NCI-H446 (cell line): ENCODE data around the gene PATL1.
"Not testable (repeated sequence)": the region's sequence is repeated elsewhere in the genome, so short reads cannot be mapped to it uniquely, and the experiment has no call there.

ENCODE experiments used
- DNase-seq, 2 experiments: peaks; one replicate each; lab custom pipeline; 2025; lab: John Stamatoyannopoulos, UW

The PATL1 gene

DNA sequence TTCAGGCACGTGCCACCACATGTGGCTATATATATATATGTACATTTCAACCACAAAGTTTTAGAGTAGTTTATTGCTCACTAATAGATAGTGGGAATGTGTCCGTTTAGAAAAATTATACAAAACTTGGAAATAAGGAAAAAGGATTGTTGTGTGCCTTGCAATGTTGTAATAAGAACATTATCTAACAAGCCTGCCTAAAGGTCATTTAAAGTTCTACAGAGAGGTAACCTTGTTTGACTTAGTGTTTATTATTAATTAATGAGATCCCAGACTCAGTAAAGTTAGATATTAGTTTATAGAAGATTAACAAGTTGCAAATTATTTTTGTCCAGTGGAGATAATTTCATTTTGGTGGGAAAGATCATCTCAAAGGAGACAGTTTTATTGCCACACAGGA, 5.5 kb upstream of the PATL1 start:
- no peak for DNase-seq

DNA sequence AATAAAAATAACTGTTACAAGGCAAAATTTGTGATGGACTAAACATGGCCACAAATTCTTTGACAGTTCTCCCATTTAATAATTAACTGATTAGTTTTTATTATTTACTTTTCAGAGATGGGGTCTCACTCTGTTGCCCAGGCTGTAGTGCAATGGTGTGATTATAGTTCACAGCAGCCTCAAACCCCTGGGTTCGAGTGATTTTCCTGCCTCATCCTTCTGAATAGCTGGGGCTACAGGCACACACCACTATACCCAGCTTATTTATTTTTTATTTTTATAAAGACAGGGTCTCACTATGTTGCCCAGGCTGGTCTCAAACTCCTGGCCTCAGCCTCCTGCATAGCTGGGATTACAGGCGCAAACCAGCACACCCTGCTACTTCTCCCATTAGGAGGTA, 4.5 kb upstream of the PATL1 start:
- no peak for DNase-seq

GRCh38 chr11:59671471-59671870, 2.6 kb upstream of the PATL1 start:
- no peak for DNase-seq

GRCh38 chr11:59669611-59670009, 773 bp upstream of the PATL1 start:
- no peak for DNase-seq

DNA sequence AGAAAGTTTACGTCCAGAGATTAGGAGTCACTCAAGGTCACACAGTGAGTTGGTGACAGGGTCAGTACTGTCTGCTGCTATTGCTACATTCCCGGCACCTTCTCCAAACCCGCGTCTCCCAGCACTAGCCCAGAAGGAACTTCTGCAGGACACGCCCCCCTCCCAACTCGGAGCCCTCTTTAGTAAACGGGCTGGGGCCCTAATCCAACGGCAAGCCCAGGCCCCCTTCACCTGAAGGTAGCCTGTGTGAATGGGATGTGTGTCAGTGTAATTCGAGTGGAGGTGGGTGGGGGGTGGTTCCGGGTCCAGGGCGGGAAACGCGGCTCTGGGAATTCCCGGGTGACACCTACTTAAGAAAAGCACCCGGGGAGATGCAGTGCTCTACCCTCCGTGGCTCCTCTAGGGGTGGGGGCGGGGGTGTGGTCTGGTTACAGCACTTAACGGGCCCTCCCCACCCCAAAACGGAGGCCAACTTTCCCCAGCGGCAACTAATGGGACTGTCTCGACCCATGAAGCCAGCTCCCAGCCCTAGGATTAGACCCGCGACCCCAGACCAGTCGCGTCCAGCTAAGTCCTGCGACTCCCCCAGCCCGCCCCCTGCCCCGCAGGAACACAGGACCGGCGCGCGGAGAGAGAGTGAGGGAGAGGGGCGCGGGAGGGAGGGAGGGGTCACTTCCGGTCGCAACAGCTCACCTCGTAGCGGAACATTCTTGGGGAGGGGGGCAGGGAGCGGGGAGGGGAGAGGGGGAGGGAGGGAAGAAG, 468 bp downstream of the PATL1 start:
- DNase-seq = peak in 1 of 2 experiments; percentile 2

- no peak for DNase-seq
Observed at GRCh38 chr11:59667812-59668187, 1.0 kb downstream of the PATL1 start.

GRCh38 chr11:59666969-59667368, 1.9 kb downstream of the PATL1 start:
- no peak for DNase-seq

GRCh38 chr11:59660621-59661020, 8.2 kb downstream of the PATL1 start:
- no peak for DNase-seq

- no peak for DNase-seq
Observed at GRCh38 chr11:59659981-59660380, 8.9 kb downstream of the PATL1 start.

GRCh38 chr11:59658036-59658435, 10.8 kb downstream of the PATL1 start:
- no peak for DNase-seq

- DNase-seq = no peak
Observed at GRCh38 chr11:59654893-59655292, 13.9 kb downstream of the PATL1 start.

DNA sequence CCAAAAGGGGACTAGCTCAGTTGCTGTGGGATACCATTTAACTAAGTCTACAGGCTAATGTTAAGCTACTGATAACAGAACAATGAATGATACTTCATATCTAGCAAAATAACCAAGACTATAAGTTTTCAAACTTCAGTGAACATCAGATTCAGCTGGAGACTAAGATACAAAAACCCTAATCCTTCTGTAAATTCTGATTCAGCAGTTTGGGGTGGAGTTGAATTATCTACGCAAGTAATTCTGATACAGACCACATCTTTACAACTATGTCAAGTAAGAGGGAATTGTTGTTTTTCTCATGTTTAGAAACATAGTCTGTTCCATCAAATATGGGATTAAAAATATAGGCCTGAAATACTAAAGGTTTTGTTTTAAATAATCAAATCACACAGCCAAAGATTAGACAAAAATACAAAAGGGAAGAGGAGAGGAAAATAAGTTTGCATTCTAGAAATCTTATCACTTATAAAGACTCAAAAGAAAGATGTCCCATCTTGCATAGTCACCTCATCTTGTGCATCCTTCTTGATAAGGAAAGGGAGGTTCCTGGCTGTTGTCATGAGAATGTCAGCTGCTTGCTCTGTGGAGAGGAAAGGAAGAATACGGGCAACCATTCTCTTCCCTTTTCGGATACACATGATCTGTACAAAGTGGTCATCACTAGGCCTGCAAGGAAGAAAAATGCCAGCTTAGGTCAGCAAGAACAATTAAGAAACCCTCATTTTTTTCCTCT, 21.4 kb downstream of the PATL1 start:
- no peak for DNase-seq

DNA sequence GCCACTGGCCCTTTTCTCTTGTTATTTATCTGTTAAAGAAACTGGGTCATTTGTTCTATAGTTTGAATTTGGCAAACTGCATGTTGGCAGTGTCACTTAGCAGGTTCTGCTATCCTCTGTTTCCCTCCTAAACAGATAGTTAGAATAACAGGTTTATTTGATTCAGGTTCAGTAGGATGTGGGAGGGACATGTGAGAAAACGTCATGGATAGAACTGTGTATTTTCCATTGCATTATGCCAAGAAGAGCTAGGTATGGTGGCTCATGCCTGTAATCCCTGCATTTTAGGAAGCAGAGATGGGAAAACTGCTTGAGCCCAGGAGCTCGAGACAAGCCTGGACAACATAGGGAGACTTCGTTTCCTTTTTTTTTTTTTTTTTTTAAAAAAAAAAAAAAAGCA, 24.3 kb downstream of the PATL1 start:
- DNase-seq = no peak

DNA sequence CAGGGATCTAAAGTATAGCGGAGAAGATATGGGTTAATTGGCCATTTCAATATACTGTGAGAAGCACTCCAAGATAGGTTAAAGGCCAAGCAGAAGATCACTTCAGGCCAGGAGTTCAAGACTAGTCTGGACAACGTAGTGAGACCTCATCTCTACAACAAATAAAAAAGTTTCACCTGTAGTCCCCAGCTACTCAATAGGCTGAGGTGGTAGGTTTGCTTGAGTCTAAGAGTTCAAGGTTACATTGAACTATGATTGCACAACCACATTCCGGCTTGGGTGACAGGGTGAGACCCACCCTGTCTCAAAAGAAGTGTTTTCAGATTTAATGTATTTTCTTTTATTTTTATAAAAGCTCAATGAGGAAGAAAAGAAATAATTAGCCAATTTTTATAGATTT, 25.4 kb downstream of the PATL1 start:
- no peak for DNase-seq

GRCh38 chr11:59641156-59641555, 27.7 kb downstream of the PATL1 start:
- DNase-seq = no peak

GRCh38 chr11:59630493-59630892, 38.3 kb downstream of the PATL1 start:
- no peak for DNase-seq

DNA sequence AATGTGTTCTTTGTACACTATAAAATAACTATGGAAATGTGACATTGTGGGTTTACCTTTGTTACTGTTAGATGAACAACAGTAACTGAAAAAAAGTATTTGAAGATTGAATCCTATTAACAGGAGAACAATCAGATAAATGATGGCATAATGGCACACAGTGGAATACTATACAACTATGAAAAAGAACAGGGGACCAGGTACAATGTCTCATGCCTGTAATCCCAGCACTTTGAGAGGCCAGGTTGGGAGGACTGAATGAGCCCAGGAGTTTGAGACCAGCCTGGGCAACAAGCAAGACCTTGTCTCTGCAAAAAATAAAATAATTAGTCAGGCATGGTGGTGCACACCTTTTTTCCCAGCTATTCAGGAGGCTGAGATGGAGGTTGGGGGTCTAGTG, 38.8 kb downstream of the PATL1 start:
- DNase-seq = no peak

DNA sequence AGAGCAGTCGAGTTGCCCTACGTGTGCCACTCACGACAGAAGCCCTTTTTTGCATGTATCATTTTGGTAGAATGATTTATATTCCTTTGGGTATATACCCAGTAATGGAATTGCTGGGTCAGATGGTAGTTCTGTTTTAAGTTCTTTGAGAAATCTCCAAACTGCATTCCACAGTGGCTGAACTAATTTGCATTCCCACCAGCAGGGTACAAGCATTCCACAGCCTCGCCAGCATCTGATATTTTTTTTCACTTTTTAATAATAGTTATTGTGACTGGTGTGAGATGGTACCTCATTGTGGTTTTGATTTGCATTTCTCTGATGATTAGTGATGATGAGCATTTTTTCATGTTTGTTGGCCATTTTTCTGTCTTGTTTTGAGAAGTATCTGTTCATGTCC, 41.9 kb downstream of the PATL1 start:
- DNase-seq = not testable (repeated sequence)

DNA sequence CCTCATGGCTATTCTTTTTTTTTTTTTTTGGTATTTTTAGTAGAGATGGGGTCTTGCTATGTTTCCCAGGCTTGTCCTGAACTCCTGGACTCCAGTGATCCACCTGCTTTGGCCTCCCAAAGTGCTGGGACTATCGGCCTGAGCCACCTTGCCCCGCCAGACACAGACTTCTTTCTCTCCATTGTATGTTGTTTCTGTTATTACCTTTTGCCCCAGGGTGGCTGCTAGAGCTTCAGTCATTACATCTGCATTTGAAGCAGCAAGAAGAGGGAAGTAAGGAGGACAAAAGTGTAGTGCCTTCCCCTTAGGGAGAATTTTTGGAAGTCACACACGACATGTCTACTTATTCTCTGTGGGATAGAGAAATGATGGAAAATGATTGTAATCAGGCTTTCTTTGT, 43.1 kb downstream of the PATL1 start:
- no peak for DNase-seq

DNA sequence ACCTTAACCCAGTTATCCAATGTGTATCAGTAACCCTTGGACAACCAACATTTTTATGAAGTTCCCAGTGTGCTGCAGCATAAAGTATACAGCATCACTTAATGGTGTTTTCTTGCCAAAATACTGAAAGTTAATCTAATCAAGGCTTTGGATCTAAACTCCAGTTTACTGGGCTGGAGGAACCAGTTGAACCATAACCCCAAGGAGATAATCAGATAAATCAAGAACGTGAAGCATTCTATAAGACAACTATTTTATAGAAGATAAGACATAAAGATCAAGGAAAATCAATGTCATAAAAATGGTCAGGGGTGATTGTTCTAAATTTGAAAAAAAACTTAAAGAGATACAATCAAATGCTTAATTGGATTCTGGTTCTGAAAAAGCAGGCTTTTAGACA, 51.0 kb downstream of the PATL1 start:
- no peak for DNase-seq

DNA sequence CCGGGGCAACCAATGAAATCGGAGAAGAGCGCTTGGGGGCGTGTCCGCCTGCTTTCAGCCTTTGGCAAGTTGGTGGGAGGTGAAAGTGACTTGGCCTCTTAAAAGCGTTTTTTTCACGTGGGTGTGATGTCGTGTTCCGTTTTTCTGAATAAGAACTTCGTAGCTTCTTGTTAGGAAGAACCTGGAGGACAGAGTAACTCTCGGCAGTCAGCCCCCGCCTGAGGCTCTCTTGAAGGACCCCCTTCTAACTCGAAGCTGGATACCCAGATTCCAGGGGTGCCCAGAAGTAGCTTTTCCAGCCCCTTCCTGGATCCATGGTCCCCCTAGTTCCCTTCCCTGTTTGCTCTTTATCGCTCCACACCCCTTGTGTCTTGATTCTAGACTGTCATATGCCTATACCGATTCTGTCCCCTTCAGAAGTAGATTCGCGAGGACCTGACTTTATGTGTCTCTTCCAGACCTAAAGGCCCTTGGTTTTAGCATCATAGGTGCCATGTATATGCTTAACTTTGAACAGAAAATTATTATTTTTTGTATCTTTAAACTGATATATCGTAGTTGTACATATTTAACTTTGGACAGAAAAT, 52.3 kb downstream of the PATL1 start:
- DNase-seq = no peak

DNA sequence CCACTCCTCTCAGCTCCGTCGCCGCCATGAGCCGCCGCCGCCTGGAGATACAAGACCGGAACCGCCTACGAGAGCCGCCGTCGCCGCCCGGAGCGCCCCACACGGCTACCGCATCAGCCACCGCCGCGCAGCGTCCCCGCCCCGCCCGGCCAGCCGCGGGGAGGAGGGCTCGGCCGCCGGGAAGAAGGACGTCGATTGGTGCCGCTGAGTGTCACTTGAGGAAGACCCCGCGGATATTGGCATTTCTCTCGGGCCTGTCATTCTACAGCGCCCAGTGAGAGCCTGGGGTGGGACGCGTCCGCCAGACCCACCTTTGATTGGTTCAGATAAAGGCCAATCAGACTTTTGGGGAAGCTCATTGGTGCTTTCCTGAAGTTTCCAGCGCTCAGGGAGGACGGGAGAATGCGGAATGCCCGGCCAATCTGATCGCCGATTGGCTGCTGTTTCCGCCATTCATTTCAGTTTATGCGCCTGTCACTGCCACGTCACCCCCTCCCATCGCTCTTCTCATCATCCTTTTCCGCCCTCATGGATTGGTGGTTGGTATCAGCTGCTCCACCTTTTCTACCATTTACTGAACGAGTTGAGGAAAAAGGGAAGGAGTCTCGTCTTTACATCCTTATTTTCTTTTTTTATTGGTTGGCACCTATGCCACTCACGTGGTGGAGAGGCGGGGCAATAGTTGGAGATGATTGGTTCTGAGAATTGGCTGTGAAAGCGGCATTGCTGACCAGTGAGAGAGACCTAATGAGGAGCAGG, 53.0 kb downstream of the PATL1 start, which contains the start of gene OSBP:
OSBP (minus strand) TSS at position 138 of the 759 bp plus-strand sequence; CDS start at position 28, 110 bp downstream.
- DNase-seq = peak; percentile 100
